Neuronal stem cell (in vitro differentiated cells): ENCODE results near the gene DAND5.

Experiments
- DNase-seq: peaks from one replicate; pipeline ENCODE4 v3.0.0-alpha.2; 2013; ENCODE audit warnings: low spot score
- H2AFZ ChIP-seq: one replicate; pipeline ENCODE4 v1.6.1; 2013; ENCODE audit warnings: mild to moderate bottlenecking, low read length, inconsistent platforms
- H2AK5ac ChIP-seq: 2 replicates; pipeline ENCODE4 v1.6.1; 2013; ENCODE audit warnings: low read depth, mild to moderate bottlenecking, inconsistent platforms, low read length, moderate library complexity, mixed read lengths
- H2BK120ac ChIP-seq: 2 replicates; pipeline ENCODE4 v1.6.1; 2013; ENCODE audit warnings: low read depth, mild to moderate bottlenecking, inconsistent platforms, low read length, moderate library complexity, mixed read lengths
- H2BK12ac ChIP-seq: one replicate; pipeline ENCODE4 v1.6.1; 2013; ENCODE audit warnings: low read length, inconsistent platforms
- H2BK15ac ChIP-seq: 2 replicates; pipeline ENCODE4 v1.6.1; 2013; ENCODE audit warnings: mild to moderate bottlenecking, low read length, inconsistent platforms, mixed read lengths
- H2BK5ac ChIP-seq: one replicate; pipeline ENCODE4 v1.6.1; 2013; ENCODE audit warnings: inconsistent platforms, mild to moderate bottlenecking, low read length, moderate library complexity
- H3K14ac ChIP-seq: one replicate; pipeline ENCODE4 v1.6.1; 2013; ENCODE audit warnings: low read length, inconsistent platforms
- H3K18ac ChIP-seq: 2 replicates; pipeline ENCODE4 v1.6.1; 2013; ENCODE audit warnings: low read length, inconsistent platforms
- H3K23ac ChIP-seq: 2 replicates; pipeline ENCODE4 v1.6.1; 2013; ENCODE audit warnings: low read depth, mild to moderate bottlenecking, mixed read lengths, low read length, inconsistent platforms; ENCODE audit not compliant: poor library complexity
- H3K27ac ChIP-seq: replicated peaks from 3 replicates; pipeline ENCODE4 v1.5.1; 2013; ENCODE audit warnings: low read length, inconsistent platforms
- H3K27me3 ChIP-seq, 3 experiments: 2 replicates each; pipeline ENCODE4 v1.6.1; 2013; ENCODE audit warnings: low read length in 3 of 3, mild to moderate bottlenecking in 2 of 3, inconsistent platforms in 1 of 3, low read depth in 1 of 3, mixed read lengths in 1 of 3, moderate library complexity in 1 of 3; ENCODE audit not compliant: control insufficient read depth in 3 of 3, insufficient read depth in 3 of 3
- H3K36me3 ChIP-seq, 2 donors: replicated peaks in 1 of 2; 2 replicates each; pipeline ENCODE4 v1.6.1; 2013; ENCODE audit warnings: low read length in 2 of 2; ENCODE audit not compliant: control insufficient read depth in 2 of 2, insufficient read depth in 2 of 2
- H3K4ac ChIP-seq: 2 replicates; pipeline ENCODE4 v1.6.1; 2013; ENCODE audit warnings: inconsistent platforms, mild to moderate bottlenecking, low read length, moderate library complexity
- H3K4me1 ChIP-seq, 2 donors: 1 replicate in 1 of 2; 2 replicates in 1 of 2; pipeline ENCODE4 v1.6.1; 2013; ENCODE audit warnings: low read length in 2 of 2, low read depth in 1 of 2; ENCODE audit not compliant: control insufficient read depth in 2 of 2, insufficient read depth in 1 of 2
- H3K4me2 ChIP-seq: one replicate; pipeline ENCODE4 v1.6.1; 2013; ENCODE audit warnings: mild to moderate bottlenecking, low read length, inconsistent platforms; ENCODE audit not compliant: insufficient read depth, poor library complexity, severe bottlenecking
- H3K4me3 ChIP-seq, 2 donors: 2 replicates each; pipeline ENCODE4 v1.5.1; 2013; ENCODE audit warnings: low read length in 2 of 2, mild to moderate bottlenecking in 2 of 2, inconsistent platforms in 1 of 2, moderate library complexity in 1 of 2
- H3K79me1 ChIP-seq: one replicate; pipeline ENCODE4 v1.6.1; 2013; ENCODE audit warnings: low read depth, mild to moderate bottlenecking, inconsistent platforms, low read length, moderate library complexity
- H3K9ac ChIP-seq: one replicate; pipeline ENCODE4 v1.6.1; 2013; ENCODE audit warnings: mild to moderate bottlenecking, low read depth, low read length, inconsistent platforms; ENCODE audit not compliant: poor library complexity
- H3K9me3 ChIP-seq, 2 donors: replicated peaks in 1 of 2; 2 replicates each; pipeline versions ENCODE3 to v1.6.1; 2013; ENCODE audit warnings: low read length in 2 of 2, mild to moderate bottlenecking in 2 of 2, inconsistent platforms in 1 of 2, low read depth in 1 of 2, mixed read lengths in 1 of 2, moderate library complexity in 1 of 2; ENCODE audit not compliant: control insufficient read depth in 2 of 2, insufficient read depth in 1 of 2
- H4K8ac ChIP-seq: one replicate; pipeline ENCODE4 v1.6.1; 2013; ENCODE audit warnings: low read depth, mild to moderate bottlenecking, inconsistent platforms, low read length, moderate library complexity
- H4K91ac ChIP-seq: one replicate; pipeline ENCODE4 v1.6.1; 2013; ENCODE audit warnings: low read length, low read depth, mild to moderate bottlenecking, inconsistent platforms; ENCODE audit not compliant: poor library complexity
- WGBS, 2 donors: extraction: QIAGEN DNeasy Blood & Tissue Kit; methylation state at CpG; one replicate each; pipeline ENCODE4 v1.1.7; 2013; ENCODE audit warnings: missing lambda C conversion rate in 2 of 2, mixed read lengths in 1 of 2; ENCODE audit not compliant: insufficient read length in 2 of 2, insufficient replicate concordance in 1 of 2; ENCODE audit errors: extremely low coverage in 2 of 2; 5-methylcytosine and 5-hydroxymethylcytosine counted together

DAND5 gene

GRCh38 chr19:13005253-13005652 is 35.9 kb downstream of the DAND5 start:
- Histone ChIP-seq H4K8ac (no peak overlapping the region), H3K4me3 (no peak overlapping the region), H3K4ac (no peak overlapping the region), H2BK12ac (no peak overlapping the region), H3K23ac (no peak overlapping the region), H3K79me1 (peaks cover 3% of the 10 kb centered on the region), H4K91ac (no peak overlapping the region), H2AFZ (no peak overlapping the region), H3K9ac (no peak overlapping the region), H2BK5ac (no peak overlapping the region), H3K4me2 (no peak overlapping the region), H3K9me3 (peaks cover 0 to 8% of the 10 kb centered on the region in 2 donors), H3K36me3 (no peaks in the 10 kb centered on the region), H2AK5ac (no peak overlapping the region), H3K18ac (no peak overlapping the region), H2BK120ac (no peak overlapping the region), H2BK15ac (no peak overlapping the region), H3K14ac (no peak overlapping the region), H3K4me1 (no peaks in the 10 kb centered on the region), H3K27ac (no peak overlapping the region), H3K27me3 (peaks cover 19 to 99% (median 78%) of the 10 kb centered on the region in 3 experiments)
- no CpG with 5 or more reads among the region's 4 CpGs for WGBS, 2 donors
- no peak for DNase-seq

DNA sequence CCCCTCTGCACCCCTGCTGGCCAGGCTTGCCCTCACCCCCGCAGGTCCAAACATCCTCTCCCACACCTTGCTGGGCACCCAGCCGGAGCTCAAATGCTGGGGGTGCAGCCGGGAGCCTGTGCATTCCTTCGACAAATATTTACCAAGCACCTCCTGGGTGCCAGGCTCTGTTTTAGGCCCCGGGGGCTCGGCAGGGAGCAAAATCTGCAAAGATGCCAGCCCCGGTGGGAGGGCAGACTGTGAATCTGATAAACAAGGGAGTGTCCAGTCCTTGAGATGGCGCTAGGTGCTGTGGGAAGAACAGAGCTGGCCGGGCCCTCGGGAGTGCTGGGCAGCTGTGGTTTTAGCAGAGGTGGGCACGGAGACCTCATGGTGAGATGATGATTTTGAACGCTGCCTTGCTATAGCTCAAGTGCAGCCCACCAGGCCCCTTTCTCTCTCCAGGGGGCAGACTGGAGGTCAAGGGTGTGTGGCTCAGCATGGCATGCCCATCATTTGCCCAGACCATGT is 36.5 kb downstream of the DAND5 start:
- H2BK5ac ChIP-seq: no peak overlapping the region
- no peak overlapping the region for H3K4me2 ChIP-seq
- H2AFZ ChIP-seq: no peak overlapping the region
- no peak overlapping the region for H2AK5ac ChIP-seq
- H4K8ac ChIP-seq: no peak overlapping the region
- H4K91ac ChIP-seq: no peak overlapping the region
- no peak for DNase-seq
- H3K79me1 ChIP-seq: peaks cover 3% of the 10 kb centered on the region
- H2BK120ac ChIP-seq: no peak overlapping the region
- no peaks in the 10 kb centered on the region for H3K36me3 ChIP-seq
- no CpG with 5 or more reads among the region's 12 CpGs for WGBS, 2 donors
- no peak overlapping the region for H3K14ac ChIP-seq
- no peak overlapping the region for H3K23ac ChIP-seq
- no peak overlapping the region for H2BK12ac ChIP-seq
- H3K4me3 ChIP-seq: no peak overlapping the region
- peaks cover 25 to 99% (median 80%) of the 10 kb centered on the region in 3 experiments for H3K27me3 ChIP-seq
- no peak overlapping the region for H3K9ac ChIP-seq
- no peak overlapping the region for H3K27ac ChIP-seq
- H3K4ac ChIP-seq: no peak overlapping the region
- H3K4me1 ChIP-seq: no peaks in the 10 kb centered on the region
- peaks cover 0 to 9% of the 10 kb centered on the region in 2 donors for H3K9me3 ChIP-seq
- H2BK15ac ChIP-seq: no peak overlapping the region
- no peak overlapping the region for H3K18ac ChIP-seq

GRCh38 chr19:13006431-13007281 is 37.3 kb downstream of the DAND5 start:
- H3K9ac ChIP-seq: peak overlapping the region; percentile 60
- no peak overlapping the region for H3K4me3 ChIP-seq
- H3K18ac ChIP-seq: peak overlapping the region; percentile 48
- no CpG with 5 or more reads among the region's 28 CpGs for whole genome bisulfite sequencing, 2 donors
- no peak overlapping the region for H2BK5ac ChIP-seq
- peaks cover 3% of the 10 kb centered on the region for H3K79me1 ChIP-seq
- no peak for DNase-seq
- no peaks in the 10 kb centered on the region for H3K36me3 ChIP-seq
- no peak overlapping the region for H3K4me2 ChIP-seq
- H3K27ac ChIP-seq: no peak overlapping the region
- no peak overlapping the region for H2AK5ac ChIP-seq
- no peak overlapping the region for H3K14ac ChIP-seq
- no peak overlapping the region for H2BK15ac ChIP-seq
- no peak overlapping the region for H4K8ac ChIP-seq
- no peak overlapping the region for H3K23ac ChIP-seq
- H3K27me3 ChIP-seq: peaks cover 33 to 99% (median 82%) of the 10 kb centered on the region in 3 experiments
- no peak overlapping the region for H2BK12ac ChIP-seq
- H2BK120ac ChIP-seq: no peak overlapping the region
- H3K4ac ChIP-seq: no peak overlapping the region
- no peaks in the 10 kb centered on the region for H3K4me1 ChIP-seq
- no peak overlapping the region for H4K91ac ChIP-seq
- H2AFZ ChIP-seq: no peak overlapping the region
- peaks cover 2 to 10% of the 10 kb centered on the region in 2 donors for H3K9me3 ChIP-seq

- Histone ChIP-seq H2AK5ac (no peak overlapping the region), H3K4me2 (no peak overlapping the region), H3K27me3 (peaks cover 41 to 99% (median 89%) of the 10 kb centered on the region in 3 experiments), H3K9me3 (peaks cover 7 to 17% of the 10 kb centered on the region in 2 donors), H3K14ac (no peak overlapping the region), H3K4me3 (no peak overlapping the region), H3K27ac (no peak overlapping the region), H3K23ac (no peak overlapping the region), H3K4me1 (no peaks in the 10 kb centered on the region), H4K8ac (no peak overlapping the region), H3K79me1 (peaks cover 8% of the 10 kb centered on the region), H2BK12ac (no peak overlapping the region), H2BK120ac (no peak overlapping the region), H2BK15ac (no peak overlapping the region), H3K9ac (no peak overlapping the region), H4K91ac (no peak overlapping the region), H3K18ac (peak overlapping the region; percentile 64), H3K36me3 (no peaks in the 10 kb centered on the region), H2BK5ac (no peak overlapping the region), H2AFZ (no peak overlapping the region), H3K4ac (no peak overlapping the region)
- DNase-seq: no peak
- WGBS, 2 donors: no CpG with 5 or more reads among the region's 17 CpGs
These were observed 38.1 kb downstream of the DAND5 start for GRCh38 chr19:13007292-13008045.
